Calu3 (cell line): ENCODE data around the gene GLDN. TPM values are rescaled to one million over a fixed set of nuclear protein-coding genes. Genes with fewer than 3 reads are reported as not detected.

Source experiments
- BruUV-seq: library from RNA; stranded (reverse); fragments of 400-500 nt; replicated peaks from 2 replicates; lab custom pipeline; 2021; lab: Mats Ljungman, UMichigan
- CTCF ChIA-PET: fragments of 300-600 bp; sonication (Branson Sonifier 250); formaldehyde crosslinking; loops from one replicate; lab custom pipeline; 2022; ENCODE audit warnings: antibody characterized with exemption; lab: Charles Lee
- DNase-seq: peaks from one replicate; pipeline ENCODE4 v3.0.0; 2022
- H3K27ac Mint-ChIP-seq: one replicate; pipeline ENCODE4 v1.8.0; 2022; ENCODE audit warnings: mixed read lengths; ENCODE audit not compliant: unreplicated experiment
- H3K27me3 Mint-ChIP-seq: one replicate; pipeline ENCODE4 v1.8.0; 2022; ENCODE audit warnings: mixed read lengths; ENCODE audit not compliant: unreplicated experiment
- H3K36me3 Mint-ChIP-seq: one replicate; pipeline ENCODE4 v1.8.0; 2022; ENCODE audit warnings: mild to moderate bottlenecking, moderate library complexity, mixed read lengths; ENCODE audit not compliant: insufficient read depth, unreplicated experiment
- H3K4me1 Mint-ChIP-seq: one replicate; pipeline ENCODE4 v1.8.0; 2022; ENCODE audit warnings: mild to moderate bottlenecking, low read depth, mixed read lengths; ENCODE audit not compliant: unreplicated experiment
- H3K4me3 Mint-ChIP-seq: one replicate; pipeline ENCODE4 v1.8.0; 2022; ENCODE audit warnings: mild to moderate bottlenecking, low read depth, moderate library complexity, mixed read lengths; ENCODE audit not compliant: unreplicated experiment
- H3K9me3 Mint-ChIP-seq: one replicate; pipeline ENCODE4 v1.8.0; 2022; ENCODE audit warnings: low read depth, mixed read lengths; ENCODE audit not compliant: unreplicated experiment
- CTCF ChIP-seq: fragments of 200-600 bp; IDR thresholded peaks from one replicate; pipeline ENCODE4 v1.8.0; 2022; ENCODE audit warnings: antibody characterized with exemption; ENCODE audit not compliant: unreplicated experiment
- intact Hi-C: fragments of 100-400 bp; cut with micrococcal nuclease; formaldehyde crosslinking; loops from one replicate; pipeline ENCODE4 v1.10.0; 2022; ENCODE audit not compliant: unreplicated experiment
- total RNA-seq: library from RNA; stranded (reverse); gene quantifications from 2 replicates; pipeline ENCODE4 v1.2.3, GENCODE V29; 2022

GLDN gene
- total RNA-seq, 1 experiment from 2014 or later = not detected

DNA sequence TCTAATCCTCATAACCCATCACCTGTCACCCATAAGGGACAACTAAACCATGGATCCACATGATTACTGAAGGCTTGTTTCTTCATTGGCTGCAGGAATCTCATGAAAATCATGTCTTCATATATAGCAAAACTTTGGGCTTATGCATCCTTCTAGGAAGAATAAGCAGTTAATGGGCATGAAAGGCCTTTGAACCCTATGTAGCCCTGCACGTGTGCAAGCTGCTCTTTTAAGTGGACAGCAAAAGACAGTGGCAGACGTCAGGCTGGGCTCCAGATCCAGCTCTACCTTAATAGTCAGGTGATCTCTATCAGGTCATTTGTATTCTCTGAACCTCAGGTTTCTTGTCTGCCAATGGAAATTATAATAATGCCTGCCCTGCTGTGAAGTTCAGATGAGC lies 21.9 kb upstream of the GLDN start:
- Mint-ChIP-seq H3K36me3 (no peaks in the 10 kb centered on the region), H3K9me3 (no peaks in the 10 kb centered on the region), H3K4me3 (no peak overlapping the region), H3K4me1 (no peaks in the 10 kb centered on the region), H3K27ac (no peak overlapping the region), H3K27me3 (peaks cover 60% of the 10 kb centered on the region)
- CTCF ChIA-PET = no interaction called here
- no peak for TF ChIP-seq CTCF
- no peak for DNase-seq
- no TSS peak for BruUV-seq
- intact Hi-C loops = no loop called here

GRCh38 chr15:51320843-51321242 lies 20.6 kb upstream of the GLDN start:
- CTCF ChIA-PET = no interaction called here
- Mint-ChIP-seq H3K4me3 (no peak overlapping the region), H3K27me3 (peaks cover 61% of the 10 kb centered on the region), H3K36me3 (no peaks in the 10 kb centered on the region), H3K27ac (no peak overlapping the region), H3K9me3 (no peaks in the 10 kb centered on the region), H3K4me1 (no peaks in the 10 kb centered on the region)
- no peak for DNase-seq
- BruUV-seq = no TSS peak
- intact Hi-C loops = no loop called here
- TF ChIP-seq CTCF = no peak

- no peaks in the 10 kb centered on the region for H3K36me3 Mint-ChIP-seq
- no peak overlapping the region for H3K27ac Mint-ChIP-seq
- H3K9me3 Mint-ChIP-seq = no peaks in the 10 kb centered on the region
- H3K4me1 Mint-ChIP-seq = no peaks in the 10 kb centered on the region
- no TSS peak for BruUV-seq
- no peak for TF ChIP-seq CTCF
- CTCF ChIA-PET = no interaction called here
- intact Hi-C loops = no loop called here
- H3K4me3 Mint-ChIP-seq = no peak overlapping the region
- peaks cover 61% of the 10 kb centered on the region for H3K27me3 Mint-ChIP-seq
- DNase-seq = no peak
Measured at GRCh38 chr15:51321316-51321715, 20.1 kb upstream of the GLDN start.

DNA sequence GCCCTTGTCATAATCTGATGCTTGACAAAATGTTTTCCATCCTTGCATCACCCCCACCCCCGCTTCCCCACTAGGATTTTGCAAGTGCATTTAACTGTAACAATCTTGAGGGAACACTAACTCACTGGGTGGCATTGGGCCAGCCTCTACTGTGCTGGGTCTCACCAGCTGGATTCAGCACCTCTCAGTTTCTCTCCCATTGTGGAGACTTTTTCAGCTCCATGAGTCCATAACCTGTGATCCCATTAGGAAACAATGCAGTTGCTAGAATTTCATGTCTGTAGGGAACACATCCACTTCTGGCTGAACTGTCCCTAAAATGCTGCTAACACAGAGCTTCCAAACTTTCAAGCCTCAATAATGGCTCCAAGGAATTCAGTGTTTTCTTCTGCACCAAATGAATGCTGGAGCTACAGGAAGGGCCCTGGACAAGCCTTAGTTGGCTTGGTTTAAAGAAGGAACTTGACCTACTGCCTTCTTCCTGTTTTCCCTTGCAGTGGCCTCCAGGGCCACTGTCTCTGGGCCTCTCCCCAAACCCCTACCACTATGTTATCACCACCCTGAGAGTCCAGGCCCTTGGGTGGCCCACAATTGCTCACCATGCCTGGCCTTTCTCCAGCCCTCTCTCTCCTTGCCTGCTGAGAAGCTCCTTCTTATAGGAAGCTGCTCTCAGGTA lies 18.7 kb upstream of the GLDN start:
- no peak for DNase-seq
- Mint-ChIP-seq H3K4me3 (no peak overlapping the region), H3K27me3 (peaks cover 61% of the 10 kb centered on the region), H3K27ac (no peak overlapping the region), H3K9me3 (no peaks in the 10 kb centered on the region), H3K4me1 (no peaks in the 10 kb centered on the region), H3K36me3 (no peaks in the 10 kb centered on the region)
- BruUV-seq = no TSS peak
- CTCF ChIA-PET = no interaction called here
- intact Hi-C loops = no loop called here
- no peak for TF ChIP-seq CTCF
